NCI-H1417 treated with DMSO at 0.1 percent for 48 hours (cell line): ENCODE results near the gene CIT.

Experiments
- DNase-seq: peaks from one replicate; lab custom pipeline; 2025; lab: John Stamatoyannopoulos, UW

The CIT gene

GRCh38 chr12:119859241-119859640, 17.9 kb downstream of the CIT start:
- DNase-seq: no peak

DNA sequence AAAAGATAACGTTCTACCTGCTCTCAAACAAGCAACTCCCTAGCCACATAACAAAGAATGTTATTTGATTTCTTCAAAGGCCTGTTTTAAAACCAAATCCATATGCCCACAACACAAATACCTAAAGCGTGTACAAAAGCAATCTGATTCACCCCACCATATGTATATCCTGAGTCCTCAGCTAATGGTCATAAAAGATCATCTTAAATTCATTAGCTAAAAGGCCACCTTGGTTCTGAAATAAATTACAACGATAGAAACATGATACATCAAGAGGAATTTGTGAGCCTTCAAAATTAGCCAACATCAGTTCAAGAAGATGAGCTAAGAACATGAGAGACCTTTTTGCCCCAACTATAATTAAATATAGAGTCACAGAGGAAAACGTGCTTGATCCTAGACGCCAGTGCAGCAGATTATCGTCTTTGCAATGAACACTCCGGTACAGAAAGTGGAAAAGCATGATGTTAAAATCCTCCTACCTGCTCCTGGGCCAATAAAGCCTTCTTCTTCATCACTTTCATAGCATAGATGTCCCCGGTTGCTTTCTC, 20.0 kb downstream of the CIT start:
- DNase-seq: no peak

GRCh38 chr12:119850330-119850729, 26.8 kb downstream of the CIT start:
- no peak for DNase-seq

DNA sequence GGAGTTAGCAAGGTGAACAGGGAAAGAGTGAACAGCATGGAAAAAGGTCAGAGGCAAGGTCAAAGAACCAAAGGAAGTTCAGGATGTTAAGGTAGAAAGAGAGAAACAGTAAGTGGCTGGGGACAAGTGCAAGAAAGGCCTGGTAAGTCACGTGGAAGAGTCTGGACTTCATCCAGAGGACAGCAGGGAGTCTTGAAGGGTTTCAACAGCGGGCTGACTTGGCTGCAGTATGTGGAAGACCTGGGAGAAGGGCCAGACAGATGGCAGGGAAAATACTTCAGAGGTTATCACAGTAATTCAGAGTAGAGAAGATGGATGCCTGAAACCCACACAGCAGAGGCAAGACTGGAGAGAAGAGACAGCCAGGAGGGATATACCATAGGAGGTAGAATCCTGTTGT, 34.0 kb downstream of the CIT start:
- no peak for DNase-seq

GRCh38 chr12:119842380-119842779, 34.7 kb downstream of the CIT start:
- DNase-seq: no peak

DNA sequence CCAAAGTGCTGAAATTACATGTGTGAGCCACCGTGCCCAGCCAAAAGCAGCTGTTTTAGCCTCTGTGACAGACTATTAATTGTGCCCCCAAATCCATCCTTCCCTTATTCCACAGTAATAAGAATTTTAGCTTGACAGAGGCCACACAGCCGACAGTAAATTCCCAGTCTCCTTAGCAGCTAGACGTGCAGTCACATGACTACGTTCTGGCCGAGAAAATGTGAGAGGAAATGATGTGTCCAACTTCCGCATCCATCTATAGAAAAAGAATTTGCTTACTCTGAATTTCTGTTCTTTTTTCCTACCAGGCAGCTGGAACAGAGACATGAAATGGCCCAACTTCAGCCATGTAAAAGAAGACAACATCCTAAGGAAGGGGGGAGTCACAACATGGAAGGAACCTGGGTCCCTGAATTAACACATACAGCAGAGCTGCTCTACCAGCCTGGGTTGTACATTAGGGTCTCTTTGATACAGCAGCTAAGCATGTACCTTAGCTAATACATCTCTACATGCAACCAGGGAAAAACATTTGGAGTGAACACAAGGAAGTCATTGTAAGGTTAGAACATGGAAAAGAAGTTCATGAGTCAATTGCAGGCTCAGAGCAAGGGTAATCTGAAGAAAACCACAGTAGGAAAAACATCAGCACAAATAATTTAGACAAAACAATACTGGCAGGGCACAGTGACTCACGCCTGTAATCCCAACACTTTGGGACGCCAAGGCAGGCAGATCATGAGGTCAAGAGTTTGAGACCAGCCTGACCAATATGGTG, 35.5 kb downstream of the CIT start:
- no peak for DNase-seq

DNA sequence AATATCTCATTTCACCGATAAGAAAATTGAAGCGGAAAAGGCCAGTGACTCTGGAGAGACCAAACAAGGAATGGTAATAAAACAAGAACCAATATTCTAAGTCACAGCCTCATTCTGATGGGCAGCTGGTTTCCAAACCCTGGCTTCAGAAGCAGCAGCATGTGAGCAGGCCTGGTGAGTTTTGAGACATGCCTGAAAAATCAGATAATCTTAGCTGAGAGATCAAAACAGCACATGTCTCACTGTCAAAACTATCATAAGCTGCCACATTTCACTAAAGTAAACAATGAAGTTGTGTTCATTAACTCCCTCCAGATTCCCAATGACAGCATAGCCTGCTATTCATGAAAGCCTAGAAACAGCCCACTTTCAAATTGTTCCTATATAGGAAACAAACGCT, 36.5 kb downstream of the CIT start:
- DNase-seq: no peak

DNA sequence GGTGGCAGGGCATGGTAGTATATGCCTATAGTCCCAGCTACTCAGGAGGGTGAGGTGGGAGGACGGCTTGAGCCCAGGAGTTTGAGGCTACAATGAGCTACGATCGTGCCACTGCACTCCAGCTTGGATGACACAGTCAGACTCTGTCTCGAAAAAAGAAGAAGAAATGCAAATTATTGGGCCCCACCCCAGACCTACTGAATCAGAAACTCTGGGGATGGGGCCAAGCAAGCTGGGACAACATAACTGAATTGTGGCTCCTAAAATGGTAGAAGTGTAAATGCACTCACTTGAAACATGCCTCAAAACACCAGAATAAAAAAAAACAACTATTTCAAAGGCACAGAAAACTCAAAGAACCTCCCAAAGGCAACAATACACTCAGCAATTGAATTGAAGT, 37.0 kb downstream of the CIT start:
- no peak for DNase-seq

GRCh38 chr12:119838826-119839600, 38.1 kb downstream of the CIT start:
- DNase-seq: no peak

DNA sequence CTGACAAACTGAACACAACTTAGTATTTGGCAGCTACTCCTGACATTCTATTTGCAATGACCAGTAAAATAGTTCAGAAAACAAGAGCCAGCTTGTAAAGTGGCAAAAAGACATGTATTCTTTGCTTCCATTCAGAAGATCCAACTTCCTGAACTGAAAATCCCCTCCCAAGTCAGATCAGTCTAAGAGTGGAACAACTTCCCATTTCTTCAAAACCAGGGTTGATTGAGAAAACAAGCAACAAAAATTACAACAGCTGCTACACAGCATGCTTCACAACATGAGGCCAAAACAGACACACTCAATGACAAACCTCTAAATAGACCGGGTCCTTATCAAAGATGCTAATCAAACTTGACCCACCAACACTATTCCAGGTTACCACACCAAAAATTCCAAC, 40.3 kb downstream of the CIT start:
- DNase-seq: no peak

- DNase-seq: no peak
Measured at GRCh38 chr12:119835068-119835467, 42.1 kb downstream of the CIT start.

DNA sequence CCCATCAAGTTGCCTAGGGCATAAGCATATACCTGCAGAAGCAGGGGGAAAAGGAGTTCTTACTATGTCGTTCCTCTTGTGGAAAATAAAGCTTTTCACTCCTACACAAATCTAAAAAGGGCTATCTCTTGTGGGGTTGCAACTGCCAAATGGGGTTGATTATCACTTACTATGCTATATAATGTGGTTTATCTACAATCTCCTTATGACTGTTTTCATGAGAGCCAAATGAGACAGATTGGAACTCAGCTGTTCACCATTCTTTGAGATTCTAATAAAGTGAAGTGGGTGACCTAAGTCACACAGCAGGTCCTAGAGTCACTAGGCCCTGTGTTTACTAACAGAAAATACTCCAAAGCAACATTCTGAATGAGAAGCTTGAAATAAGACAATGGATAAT, 47.7 kb downstream of the CIT start:
- DNase-seq: no peak

DNA sequence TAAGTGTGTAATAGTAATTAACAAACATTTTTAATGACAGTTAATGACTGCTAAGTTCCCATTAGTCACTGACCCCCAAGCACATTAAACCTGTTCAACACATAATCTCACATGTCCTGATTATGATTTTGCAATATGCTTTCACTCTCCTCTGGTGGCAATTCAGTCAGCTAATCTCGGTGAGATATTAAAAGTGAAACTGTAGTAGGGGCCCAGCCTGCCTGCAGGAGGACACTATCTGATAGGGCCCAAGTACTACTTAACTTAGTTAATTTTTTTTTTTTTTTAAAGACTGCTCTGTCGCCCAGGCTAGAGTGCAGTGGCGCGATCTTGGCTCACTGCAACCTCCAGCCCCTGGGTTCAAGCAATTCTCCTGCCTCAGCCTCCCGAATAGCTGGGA, 48.8 kb downstream of the CIT start:
- no peak for DNase-seq

GRCh38 chr12:119827760-119828159, 49.4 kb downstream of the CIT start:
- DNase-seq: no peak

DNA sequence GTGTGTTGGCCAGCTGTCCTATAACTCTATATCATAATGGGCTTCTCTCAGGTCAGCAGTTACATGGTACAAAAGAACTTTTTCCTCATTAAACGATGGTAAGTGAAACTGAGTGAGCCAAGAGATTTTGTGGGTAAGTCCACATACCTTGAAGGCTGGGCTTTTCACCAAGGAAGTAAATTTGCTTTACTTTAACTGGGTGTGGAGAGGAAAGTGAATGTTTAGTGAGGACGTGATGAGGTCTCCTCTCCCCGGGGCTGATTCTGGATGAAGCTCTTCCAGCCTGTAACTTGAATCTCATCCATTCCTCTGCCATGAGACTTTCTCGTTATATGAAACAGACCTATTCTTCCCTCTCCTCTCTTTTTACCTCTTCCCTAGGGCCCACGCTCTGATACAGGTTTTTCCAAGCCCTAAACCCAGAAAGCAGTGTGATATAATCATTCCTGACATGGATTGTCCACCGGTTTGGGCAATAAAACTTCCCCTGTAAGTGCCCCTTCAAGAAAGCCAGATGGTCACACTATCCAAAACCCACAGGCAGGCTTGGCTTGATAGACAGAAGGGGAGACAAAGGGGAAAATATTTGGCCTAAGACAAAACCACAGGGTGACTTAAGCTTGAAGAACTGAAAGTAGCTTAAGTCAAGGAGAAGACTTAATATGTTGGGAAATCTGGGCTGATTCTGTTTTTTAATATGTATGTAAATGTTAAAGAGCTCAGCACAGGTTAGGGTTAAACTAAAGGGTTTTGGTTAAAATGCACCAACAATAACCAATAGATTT, 50.3 kb downstream of the CIT start:
- no peak for DNase-seq

DNA sequence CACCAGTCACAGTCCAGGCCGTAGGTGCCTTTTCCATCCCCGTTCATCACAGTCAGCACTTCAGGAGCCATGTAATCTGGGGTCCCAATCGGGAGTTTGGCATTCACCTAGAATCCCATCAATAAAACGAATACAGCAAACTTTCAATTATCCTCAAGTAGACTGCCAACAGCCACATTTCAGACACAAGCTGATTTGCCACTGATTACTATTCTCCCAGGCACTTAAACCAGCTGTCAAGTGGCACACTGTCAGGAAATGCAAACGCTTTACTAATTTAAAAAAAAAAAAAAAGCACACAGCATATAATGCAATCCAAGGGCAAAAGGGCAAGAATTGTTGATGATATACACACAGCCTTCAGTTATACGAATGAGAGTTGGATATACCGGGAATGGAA, 51.9 kb downstream of the CIT start:
- DNase-seq: no peak

DNA sequence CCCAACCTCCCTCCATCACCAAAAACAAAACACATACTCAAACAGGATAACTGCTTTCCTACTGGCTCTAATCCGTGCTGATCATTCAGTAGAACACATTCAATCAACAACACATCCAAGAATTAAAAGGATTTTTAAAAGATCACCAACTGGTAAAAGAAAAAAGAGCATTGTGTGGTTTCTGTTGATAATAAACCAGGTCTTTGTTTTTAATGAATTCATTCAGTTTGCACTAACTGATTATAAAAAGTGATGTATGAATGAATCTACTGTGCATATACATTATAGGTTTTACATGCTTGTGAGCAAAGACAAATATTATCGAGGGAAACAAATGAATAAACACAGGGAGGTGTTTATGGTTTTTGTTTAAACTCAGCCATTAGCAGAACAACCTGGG, 55.1 kb downstream of the CIT start:
- DNase-seq: no peak

DNA sequence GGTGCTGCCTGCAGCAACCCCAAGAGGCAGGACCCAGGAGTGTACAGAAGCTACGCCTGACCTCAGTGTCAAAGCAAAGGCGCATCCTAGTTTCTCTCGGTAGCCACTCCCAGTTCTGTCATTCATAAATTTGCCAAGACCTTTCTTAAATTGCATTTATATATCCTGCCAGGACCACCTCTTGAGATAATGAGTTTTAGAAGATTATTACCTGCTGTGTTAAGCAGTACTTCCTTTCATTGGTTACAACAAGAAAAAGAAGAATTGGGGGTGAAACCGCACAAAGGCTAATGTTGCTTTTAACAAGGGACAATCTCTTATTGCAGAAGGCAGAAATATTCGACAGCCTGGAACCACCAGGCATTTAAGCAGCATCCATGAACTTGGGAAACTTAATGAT, 57.8 kb downstream of the CIT start:
- DNase-seq: no peak

DNA sequence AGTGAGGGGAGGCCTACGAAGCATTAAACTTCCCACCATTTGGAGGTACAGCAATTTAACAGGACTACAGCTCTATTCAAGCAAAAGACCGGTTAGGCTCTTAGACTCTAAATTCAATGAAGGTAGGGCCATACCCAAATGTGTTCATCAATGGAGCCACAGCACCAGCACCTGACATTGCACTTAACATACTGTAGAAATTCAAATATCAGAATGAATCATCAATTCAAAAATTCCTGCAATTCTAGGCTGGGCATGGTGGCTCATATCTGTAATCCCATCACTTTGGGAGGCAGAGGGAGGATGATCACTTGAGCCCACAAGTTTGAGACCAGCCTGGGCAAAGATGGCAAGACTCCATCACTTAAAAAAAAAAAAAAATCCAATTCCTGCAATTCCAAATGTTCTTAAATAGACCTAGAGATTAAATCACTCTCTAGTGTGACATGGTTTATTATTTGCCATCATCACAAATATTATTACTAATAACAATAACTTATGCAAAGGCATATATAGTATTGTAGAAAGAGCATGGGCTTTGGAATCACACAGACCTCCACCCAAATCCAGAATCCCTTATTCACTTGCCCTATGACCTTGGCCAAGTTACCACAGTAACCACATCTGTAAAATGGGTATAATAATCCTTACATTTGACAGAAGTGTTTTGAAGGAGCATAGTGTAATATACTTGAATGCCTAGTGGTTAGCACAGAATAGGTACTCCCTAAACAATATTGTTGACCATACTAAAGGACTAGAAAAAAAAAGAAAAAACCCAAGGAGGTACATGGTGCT, 59.4 kb downstream of the CIT start:
- DNase-seq: no peak

DNA sequence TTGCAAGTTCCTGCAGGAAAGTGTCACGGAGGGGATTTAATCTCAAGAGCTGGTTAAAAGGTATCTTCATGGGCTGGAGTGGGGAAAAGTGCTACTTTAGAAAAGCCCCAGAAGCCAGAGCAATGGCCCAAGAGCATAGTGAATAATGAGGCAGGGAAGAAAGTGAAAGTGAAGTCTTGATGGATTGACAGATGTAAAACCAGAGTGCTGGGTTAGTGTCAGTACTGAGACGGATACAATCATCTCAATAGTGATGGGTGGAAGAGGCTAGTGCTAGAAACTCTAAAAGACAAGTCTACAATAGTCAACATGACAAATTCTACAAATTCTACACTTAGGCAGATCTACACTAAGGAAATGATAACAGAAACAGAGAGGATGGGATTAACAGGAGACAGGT, 68.1 kb downstream of the CIT start:
- no peak for DNase-seq

DNA sequence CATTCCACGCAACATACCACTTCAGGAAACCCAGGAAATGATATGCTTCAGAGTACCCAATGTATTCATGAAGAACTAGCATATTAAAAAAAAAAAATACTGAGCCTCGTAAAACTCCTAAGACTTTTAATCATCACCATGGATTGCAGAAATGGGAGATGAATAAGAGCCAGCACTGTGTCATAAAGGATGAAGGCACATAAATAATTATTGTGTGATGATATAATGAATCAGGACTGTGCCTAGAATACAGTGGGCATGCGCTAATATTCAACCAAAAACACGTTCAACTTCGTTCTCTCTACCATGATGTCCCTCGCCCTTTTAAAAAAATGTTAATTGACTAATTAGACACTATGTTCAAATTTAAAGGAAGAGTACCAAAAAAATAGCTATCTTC, 68.7 kb downstream of the CIT start:
- no peak for DNase-seq

- peak; percentile 43 for DNase-seq
Measured at GRCh38 chr12:119807380-119807779, 69.7 kb downstream of the CIT start.
